GM21526 (cell line): ENCODE results near the gene MPPED1.

ENCODE experiments used
- ATAC-seq: cut with Tn5 transposase; IDR thresholded peaks from one replicate; pipeline ENCODE4 v1.9.1; 2021; ENCODE audit warnings: moderate library complexity; ENCODE audit not compliant: unreplicated experiment, low FRiP score

The MPPED1 gene

GRCh38 chr22:43442386-43443151, 30.8 kb downstream of the MPPED1 start:
- ATAC-seq = no peak

- ATAC-seq = no peak
These were observed 31.3 kb downstream of the MPPED1 start for GRCh38 chr22:43443152-43443471.

GRCh38 chr22:43446037-43446803, 34.4 kb downstream of the MPPED1 start:
- ATAC-seq = no peak

- ATAC-seq = no peak
These were observed 35.1 kb downstream of the MPPED1 start for GRCh38 chr22:43446916-43447315.

- no peak for ATAC-seq
These were observed 35.6 kb downstream of the MPPED1 start for GRCh38 chr22:43447380-43447779.

- ATAC-seq = no peak
These were observed 36.2 kb downstream of the MPPED1 start for GRCh38 chr22:43448048-43448447.

GRCh38 chr22:43449205-43449830, 37.5 kb downstream of the MPPED1 start:
- no peak for ATAC-seq

- no peak for ATAC-seq
These were observed 38.0 kb downstream of the MPPED1 start for GRCh38 chr22:43449831-43450225.

GRCh38 chr22:43451371-43452050, 39.7 kb downstream of the MPPED1 start:
- no peak for ATAC-seq

- no peak for ATAC-seq
These were observed 44.0 kb downstream of the MPPED1 start for GRCh38 chr22:43455846-43456245.

GRCh38 chr22:43457002-43457401, 45.2 kb downstream of the MPPED1 start:
- ATAC-seq = no peak

GRCh38 chr22:43462701-43463100, 50.9 kb downstream of the MPPED1 start:
- ATAC-seq = no peak

- ATAC-seq = no peak
These were observed 53.0 kb downstream of the MPPED1 start for GRCh38 chr22:43464809-43465208.

GRCh38 chr22:43465291-43466015, 53.6 kb downstream of the MPPED1 start:
- ATAC-seq = no peak

GRCh38 chr22:43466710-43467109, 54.9 kb downstream of the MPPED1 start:
- ATAC-seq = no peak

- ATAC-seq = no peak
These were observed 55.6 kb downstream of the MPPED1 start for GRCh38 chr22:43467216-43467940.

- no peak for ATAC-seq
These were observed 58.4 kb downstream of the MPPED1 start for GRCh38 chr22:43470253-43470652.

GRCh38 chr22:43470941-43471585, 59.2 kb downstream of the MPPED1 start:
- ATAC-seq = no peak

GRCh38 chr22:43471606-43472135, 59.9 kb downstream of the MPPED1 start:
- ATAC-seq = no peak
